Activated CD8-positive, alpha-beta memory T cell treated with anti-CD3 and anti-CD28 coated beads, Interleukin-2, amount 10 ng/mL, durations not matched to agents 7 days and 5 days (primary cell): ENCODE results near the gene PARP1. TPM values are rescaled to one million over a fixed set of nuclear protein-coding genes. Genes with fewer than 3 reads are reported as not detected.
"Not testable (repeated sequence)": the region's sequence is repeated elsewhere in the genome, so short reads cannot be mapped to it uniquely, and the experiment has no call there.

Source experiments
- ATAC-seq: fragments of 150-1000 bp; cut with Tn5 transposase; one replicate; pipeline ENCODE4 v1.10.0; 2021; ENCODE audit warnings: moderate library complexity
- CTCF ChIA-PET: fragments of 350-600 bp; sonication (Branson Sonifier 250); formaldehyde crosslinking; loops from one replicate; lab custom pipeline; 2021; ENCODE audit warnings: antibody characterized with exemption; lab: Charles Lee
- DNase-seq: peaks from one replicate; pipeline ENCODE4 v3.0.0-alpha.2; 2020
- H3K27ac Mint-ChIP-seq: one replicate; pipeline ENCODE4 v1.8.0; 2021; ENCODE audit warnings: mild to moderate bottlenecking, mixed read lengths
- H3K27me3 Mint-ChIP-seq: one replicate; pipeline ENCODE4 v1.8.0; 2021; ENCODE audit warnings: mixed read lengths
- H3K36me3 Mint-ChIP-seq: one replicate; pipeline ENCODE4 v1.8.0; 2021; ENCODE audit warnings: mild to moderate bottlenecking, mixed read lengths
- H3K4me1 Mint-ChIP-seq: one replicate; pipeline ENCODE4 v1.8.0; 2021; ENCODE audit warnings: mixed read lengths
- H3K4me3 Mint-ChIP-seq: one replicate; pipeline ENCODE4 v1.8.0; 2021; ENCODE audit warnings: mild to moderate bottlenecking, moderate library complexity, mixed read lengths
- H3K9me3 Mint-ChIP-seq: one replicate; pipeline ENCODE4 v1.8.0; 2022; ENCODE audit warnings: low read depth, mixed read lengths
- total RNA-seq, 2 experiments: library from RNA; stranded (reverse); gene quantifications; one replicate each; pipeline ENCODE4 v1.2.3, GENCODE V29; 2021

PARP1 gene
- total RNA-seq, 2 experiments from 2014 or later, result 185 to 207 TPM

DNA sequence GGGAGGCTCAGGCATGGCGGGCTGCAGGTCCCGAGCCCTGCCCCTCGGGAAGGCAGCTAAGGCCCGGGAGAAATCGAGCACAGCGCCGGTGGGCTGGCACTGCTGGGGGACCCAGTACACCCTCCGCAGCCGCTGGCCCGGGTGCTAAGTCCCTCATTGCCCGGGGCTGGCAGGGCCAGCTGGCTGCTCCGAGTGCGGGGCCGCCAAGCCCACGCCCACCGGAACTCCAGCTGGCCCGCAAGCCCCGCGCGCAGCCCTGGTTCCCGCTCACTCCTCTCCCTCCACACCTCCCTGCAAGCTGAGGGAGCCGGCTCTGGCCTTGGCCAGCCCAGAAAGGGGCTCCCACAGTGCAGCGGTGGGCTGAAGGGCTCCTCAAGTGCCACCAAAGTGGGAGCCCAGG is 18.5 kb upstream of the PARP1 start:
- ATAC-seq, H3K27ac Mint-ChIP-seq, H3K27me3 Mint-ChIP-seq, DNase-seq, H3K36me3 Mint-ChIP-seq, H3K4me1 Mint-ChIP-seq, H3K4me3 Mint-ChIP-seq, H3K9me3 Mint-ChIP-seq: not testable (repeated sequence)
- CTCF ChIA-PET, result interaction anchor here (2.7 to 8.0 kb wide), 4 partner anchors 18 to 123 kb away, joined by 11 to 76 read pairs (median 23); partner anchors contain the start of genes PARP1 and STUM

DNA sequence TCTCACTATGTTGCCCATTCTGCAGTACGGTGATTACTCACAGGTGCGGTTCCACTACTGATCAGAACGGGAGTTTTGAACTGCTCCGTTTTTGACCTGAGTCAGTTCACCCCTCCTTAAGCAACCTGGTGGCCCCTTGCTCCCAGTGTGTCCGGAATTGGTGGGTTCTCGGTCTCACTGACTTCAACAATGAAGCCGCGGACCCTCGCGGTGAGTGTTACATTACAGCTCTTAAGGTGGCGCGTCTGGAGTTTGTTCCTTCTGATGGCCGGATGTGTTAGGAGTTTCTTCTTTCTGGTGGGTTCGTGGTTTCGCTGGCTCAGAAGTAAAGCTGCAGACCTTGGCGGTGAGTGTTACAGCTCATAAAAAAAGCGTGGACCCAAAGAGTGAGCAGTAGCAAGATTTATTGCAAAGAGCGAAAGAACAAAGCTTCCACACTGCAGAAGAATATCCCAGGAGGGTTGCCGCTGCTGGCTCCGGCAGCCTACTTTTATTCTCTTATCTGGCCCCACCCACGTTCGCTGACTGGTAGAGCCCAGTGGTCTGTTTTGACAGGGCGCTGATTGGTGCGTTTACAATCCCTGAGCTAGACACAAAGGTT is 17.6 kb upstream of the PARP1 start:
- DNase-seq (peak; percentile 66), ATAC-seq (peak; percentile 64)
- Mint-ChIP-seq H3K36me3 (no peaks in the 10 kb centered on the region), H3K9me3 (no peaks in the 10 kb centered on the region), H3K4me3 (peak overlapping the region; percentile 67), H3K4me1 (peaks cover 8% of the 10 kb centered on the region), H3K27ac (peak overlapping the region; percentile 80), H3K27me3 (peaks cover 2% of the 10 kb centered on the region)
- CTCF ChIA-PET, result interaction anchor here (0.7 to 8.0 kb wide), 14 partner anchors 8 to 183 kb away, joined by 3 to 76 read pairs (median 4); partner anchors contain the start of genes PARP1 and STUM

DNA sequence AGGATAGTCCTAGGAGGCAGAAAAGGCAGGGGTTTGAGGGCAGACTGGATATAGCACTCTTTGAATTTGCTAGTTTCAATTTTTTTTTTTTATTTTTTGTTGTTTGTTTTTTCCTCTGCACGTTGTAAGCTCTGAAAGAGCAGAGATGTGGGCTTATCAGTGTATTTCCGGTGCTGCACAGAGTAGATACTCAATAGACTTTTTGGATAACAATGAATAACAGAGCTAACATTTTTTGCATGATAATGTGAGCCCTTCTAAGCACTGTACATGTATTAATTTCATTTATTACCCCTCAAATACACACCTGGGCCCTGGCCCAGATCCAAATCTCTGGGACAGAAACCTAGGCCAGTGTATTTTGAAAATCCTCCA is 17.1 kb upstream of the PARP1 start:
- Mint-ChIP-seq H3K9me3 (no peaks in the 10 kb centered on the region), H3K36me3 (no peaks in the 10 kb centered on the region), H3K27me3 (peaks cover 5% of the 10 kb centered on the region), H3K4me3 (no peak overlapping the region), H3K27ac (no peak overlapping the region), H3K4me1 (peaks cover 8% of the 10 kb centered on the region)
- ATAC-seq (peak; percentile 48), DNase-seq (no peak)
- CTCF ChIA-PET, result interaction anchor here (0.7 to 8.0 kb wide), 15 partner anchors 8 to 403 kb away, joined by 3 to 76 read pairs (median 4); partner anchors contain the start of genes PARP1 and STUM

DNA sequence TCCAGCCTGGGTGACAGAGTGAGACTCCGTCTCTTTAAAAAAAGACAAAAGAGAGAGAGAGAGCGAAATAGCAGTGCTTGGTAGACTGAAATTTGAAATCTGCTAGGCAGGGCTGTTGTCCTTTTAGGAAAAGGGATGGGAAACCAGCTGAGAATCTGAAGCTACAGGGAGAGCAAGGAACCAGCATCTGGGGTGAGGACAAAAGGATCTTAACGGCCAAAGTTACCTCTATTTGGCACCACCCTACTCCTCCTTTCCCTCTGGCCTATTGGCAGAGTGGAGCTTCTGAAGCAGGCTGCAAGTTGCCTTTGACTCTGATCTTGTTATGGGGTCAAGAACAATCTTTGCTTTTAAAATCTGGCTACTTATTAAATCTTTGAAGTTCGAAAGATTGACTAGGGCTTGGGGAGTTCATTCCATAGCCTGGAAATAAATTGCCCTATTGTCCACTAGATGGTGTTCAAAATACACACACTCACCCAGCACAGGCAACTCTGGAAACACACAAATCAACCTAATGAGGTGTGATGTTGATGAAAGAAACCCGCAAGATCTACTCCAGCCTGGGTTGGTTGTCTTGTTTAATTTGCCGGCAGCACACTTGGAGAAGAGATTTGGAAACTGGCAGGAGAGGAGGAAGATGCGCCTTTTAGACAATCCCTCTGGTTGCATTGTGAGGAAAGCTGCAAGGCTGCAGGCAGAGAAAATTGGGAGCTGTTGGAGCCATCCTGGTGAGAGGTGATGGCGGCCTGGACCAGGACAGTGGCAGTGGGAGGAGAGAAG is 16.5 kb upstream of the PARP1 start:
- Mint-ChIP-seq H3K27ac (no peak overlapping the region), H3K4me3 (no peak overlapping the region), H3K27me3 (peaks cover 8% of the 10 kb centered on the region), H3K4me1 (peaks cover 8% of the 10 kb centered on the region), H3K9me3 (no peaks in the 10 kb centered on the region), H3K36me3 (no peaks in the 10 kb centered on the region)
- ATAC-seq (peak; percentile 73), DNase-seq (no peak)
- CTCF ChIA-PET, result interaction anchor here (0.7 to 8.0 kb wide), 16 partner anchors 9 to 404 kb away, joined by 3 to 76 read pairs (median 3); partner anchors contain the start of genes PARP1 and STUM

DNA sequence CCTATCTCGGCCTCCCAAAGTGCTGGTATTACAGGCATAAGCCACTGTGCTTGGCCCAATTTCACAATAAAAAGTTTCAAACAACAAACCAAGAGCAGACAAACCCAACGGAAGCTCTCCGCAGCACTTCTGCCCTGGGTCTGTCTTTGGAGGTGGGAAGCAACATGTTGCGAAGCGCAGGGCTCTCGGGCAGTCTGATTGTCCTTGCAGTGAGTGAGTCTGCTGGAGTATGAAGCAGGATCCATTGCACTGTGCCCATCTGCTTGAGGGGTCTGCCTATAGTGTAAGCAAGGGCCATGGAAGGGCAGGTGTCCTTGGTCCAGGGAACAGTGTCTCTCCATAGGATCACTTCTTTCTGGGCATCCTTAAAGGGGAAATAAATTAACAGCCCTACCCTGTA is 14.6 kb upstream of the PARP1 start:
- H3K27ac Mint-ChIP-seq, result no peak overlapping the region
- CTCF ChIA-PET, result interaction anchor here (0.7 to 8.0 kb wide), 5 partner anchors 15 to 204 kb away, joined by 3 to 76 read pairs (median 4); partner anchors contain the start of gene PARP1
- no peaks in the 10 kb centered on the region for H3K9me3 Mint-ChIP-seq
- H3K36me3 Mint-ChIP-seq, result no peaks in the 10 kb centered on the region
- no peak for DNase-seq
- H3K4me1 Mint-ChIP-seq, result peaks cover 8% of the 10 kb centered on the region
- no peak for ATAC-seq
- H3K27me3 Mint-ChIP-seq, result peaks cover 13% of the 10 kb centered on the region
- no peak overlapping the region for H3K4me3 Mint-ChIP-seq

DNA sequence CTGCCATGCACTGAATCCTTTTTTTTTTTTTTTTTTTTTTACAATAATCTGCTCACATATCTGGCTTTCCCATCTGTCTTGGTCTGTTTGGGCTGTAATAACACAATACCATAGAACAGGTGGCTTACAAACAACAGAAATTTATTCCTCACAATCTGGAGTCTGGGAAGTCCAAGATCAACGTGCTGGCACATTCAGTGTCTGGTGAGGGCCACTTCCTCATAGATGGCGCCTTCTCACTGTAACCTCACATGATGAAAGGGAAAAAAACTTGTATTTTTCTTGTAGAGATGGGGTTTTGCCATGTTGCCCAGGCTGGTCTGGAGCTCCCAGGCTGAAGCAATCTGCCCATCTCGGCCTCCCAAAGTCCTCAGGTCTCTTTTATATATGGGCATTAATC is 13.0 kb upstream of the PARP1 start:
- no peak for ATAC-seq
- no peak for DNase-seq
- Mint-ChIP-seq H3K27ac (no peak overlapping the region), H3K4me3 (no peak overlapping the region), H3K36me3 (no peaks in the 10 kb centered on the region), H3K9me3 (no peaks in the 10 kb centered on the region), H3K27me3 (peaks cover 13% of the 10 kb centered on the region), H3K4me1 (peaks cover 6% of the 10 kb centered on the region)
- CTCF ChIA-PET, result interaction anchor here (8.0 kb wide), 1 partner anchor 13 kb away, joined by 76 read pairs; the partner anchor contains the start of gene PARP1

DNA sequence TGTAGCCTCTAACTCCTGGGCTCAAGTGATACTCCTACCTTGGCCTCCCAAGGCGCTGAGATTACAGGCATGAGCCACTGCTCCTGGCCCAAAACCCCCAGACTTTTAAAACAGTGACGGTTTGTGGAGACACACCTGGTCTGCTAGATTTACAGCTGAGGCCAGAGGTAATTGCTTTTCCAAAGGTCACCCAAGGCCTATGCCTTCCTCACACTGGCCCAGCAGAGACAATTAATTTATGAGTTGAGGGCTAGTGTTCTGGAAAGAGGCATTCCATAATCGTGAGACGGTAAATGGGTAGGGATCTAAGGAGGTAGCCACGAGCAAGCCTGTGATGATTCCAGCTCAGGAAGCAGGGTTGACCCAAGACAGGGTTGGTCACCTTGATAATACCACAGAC is 12.4 kb upstream of the PARP1 start:
- CTCF ChIA-PET, result interaction anchor here (8.0 kb wide), 1 partner anchor 13 kb away, joined by 76 read pairs; the partner anchor contains the start of gene PARP1
- Mint-ChIP-seq H3K36me3 (no peaks in the 10 kb centered on the region), H3K4me1 (peaks cover under 1% of the 10 kb centered on the region), H3K27ac (no peak overlapping the region), H3K27me3 (peaks cover 13% of the 10 kb centered on the region), H3K4me3 (no peak overlapping the region), H3K9me3 (no peaks in the 10 kb centered on the region)
- ATAC-seq, result no peak
- no peak for DNase-seq

DNA sequence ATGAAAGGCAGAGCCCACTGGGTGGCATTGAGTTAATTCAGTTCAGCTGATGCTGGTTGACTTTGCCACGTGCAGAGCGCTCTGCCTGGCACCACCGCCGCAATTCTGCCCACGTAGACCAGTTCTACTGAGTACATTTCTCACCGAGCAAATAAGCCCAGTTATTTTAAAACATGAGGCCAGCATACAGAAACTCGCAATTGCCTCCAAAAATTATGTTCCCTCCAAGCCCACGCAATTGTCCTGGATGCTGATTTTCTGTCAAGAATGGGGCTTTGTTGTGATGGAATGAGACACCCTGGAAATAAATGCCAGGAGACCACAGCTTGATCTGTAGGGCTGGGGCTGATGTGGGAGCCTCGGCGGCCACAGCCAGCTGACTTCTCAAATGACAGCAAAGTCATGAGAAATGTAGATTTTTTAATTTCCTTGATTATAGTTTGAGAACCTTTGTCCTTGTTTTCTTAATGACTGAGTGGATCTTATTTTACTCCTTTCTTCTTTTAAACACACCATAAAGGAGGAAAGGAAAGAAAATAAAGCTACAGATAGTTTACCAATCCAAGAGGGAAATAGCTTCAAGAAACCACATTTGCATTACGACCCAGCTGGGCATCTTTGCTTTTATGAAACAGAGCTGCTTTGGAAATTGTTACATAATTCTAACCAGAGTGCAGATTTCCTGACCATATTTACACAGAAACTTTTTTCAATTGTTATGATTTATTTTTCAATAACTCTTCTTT is 11.6 kb upstream of the PARP1 start:
- Mint-ChIP-seq H3K4me1 (no peaks in the 10 kb centered on the region), H3K27ac (no peak overlapping the region), H3K27me3 (peaks cover 13% of the 10 kb centered on the region), H3K36me3 (no peaks in the 10 kb centered on the region), H3K4me3 (no peak overlapping the region), H3K9me3 (no peaks in the 10 kb centered on the region)
- CTCF ChIA-PET, result interaction anchor here (8.0 kb wide), 1 partner anchor 12 kb away, joined by 76 read pairs; the partner anchor contains the start of gene PARP1
- DNase-seq (no peak), ATAC-seq (no peak)

DNA sequence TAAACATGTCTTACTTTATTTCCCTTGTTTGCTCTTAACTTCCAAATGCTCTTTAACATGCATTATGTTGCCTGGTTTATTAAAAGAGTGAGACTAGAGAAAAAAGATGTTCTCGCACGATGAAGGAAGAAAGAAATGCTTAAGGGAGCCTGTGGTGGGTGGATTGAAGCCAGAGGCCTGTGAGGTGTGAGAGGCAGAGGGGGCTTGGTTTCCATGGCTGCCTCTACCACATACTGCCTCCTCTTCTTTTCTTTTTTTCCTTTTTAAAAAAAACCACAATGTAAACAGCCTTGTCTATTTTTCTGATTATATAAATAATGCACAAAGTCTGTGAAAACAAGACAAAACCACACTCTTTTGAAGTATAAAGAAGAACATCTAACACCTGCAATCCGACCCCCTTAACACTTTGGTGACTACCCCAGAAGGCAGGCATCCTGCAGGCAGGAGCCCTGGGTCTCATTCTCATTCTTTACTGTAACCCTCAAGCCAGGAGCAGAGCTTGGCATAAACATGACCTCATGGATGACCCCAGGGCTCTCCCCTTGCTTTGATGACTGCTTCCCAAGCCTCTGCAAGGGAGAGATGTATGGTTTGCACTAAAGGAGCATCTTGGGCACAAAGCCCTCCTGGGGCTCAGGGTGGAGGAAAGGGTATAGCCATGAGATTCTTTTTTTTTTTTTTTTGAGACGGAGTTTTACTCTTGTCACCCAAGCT is 10.1 kb upstream of the PARP1 start:
- ATAC-seq, result no peak
- H3K27ac Mint-ChIP-seq, result no peak overlapping the region

DNA sequence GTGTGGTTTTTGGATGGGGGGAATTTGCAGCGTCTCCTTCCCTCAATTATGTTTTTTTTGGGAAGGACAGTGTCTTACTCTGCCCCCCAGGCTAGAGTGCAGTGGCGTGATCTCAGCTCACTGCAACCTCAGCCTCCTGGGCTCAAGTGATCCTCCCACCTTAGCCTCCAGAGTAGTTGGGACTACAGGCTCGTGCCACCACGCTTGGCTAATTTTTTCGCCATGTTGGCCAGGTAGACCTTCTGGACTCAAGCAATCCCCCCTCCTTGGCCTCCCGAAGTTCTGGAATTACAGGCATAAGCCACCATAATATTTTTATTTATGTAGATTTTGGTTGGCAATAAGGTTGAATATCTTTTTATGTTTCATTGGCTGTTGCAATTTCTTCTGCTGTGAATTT is 9.5 kb upstream of the PARP1 start:
- peak; percentile 19 for DNase-seq
- no peaks in the 10 kb centered on the region for H3K9me3 Mint-ChIP-seq
- CTCF ChIA-PET, result interaction anchor here (0.9 to 2.1 kb wide), 2 partner anchors 9 to 191 kb away, joined by 4 to 6 read pairs; partner anchors contain the start of gene PARP1
- no peaks in the 10 kb centered on the region for H3K36me3 Mint-ChIP-seq
- no peak overlapping the region for H3K27ac Mint-ChIP-seq
- H3K4me3 Mint-ChIP-seq, result no peak overlapping the region
- H3K27me3 Mint-ChIP-seq, result peaks cover 13% of the 10 kb centered on the region
- ATAC-seq, result no peak
- peaks cover 5% of the 10 kb centered on the region for H3K4me1 Mint-ChIP-seq

More for the DNA sequence above, 10.1 kb upstream of the PARP1 start:
- no peaks in the 10 kb centered on the region for H3K36me3 Mint-ChIP-seq
- H3K9me3 Mint-ChIP-seq, result no peaks in the 10 kb centered on the region
- CTCF ChIA-PET, result interaction anchor here (0.6 to 2.1 kb wide), 2 partner anchors 10 to 220 kb away, joined by 3 to 6 read pairs; partner anchors contain the start of gene PARP1
- H3K4me3 Mint-ChIP-seq, result no peak overlapping the region
- peaks cover 5% of the 10 kb centered on the region for H3K4me1 Mint-ChIP-seq
- DNase-seq, result peak; percentile 3
- H3K27me3 Mint-ChIP-seq, result peaks cover 12% of the 10 kb centered on the region

DNA sequence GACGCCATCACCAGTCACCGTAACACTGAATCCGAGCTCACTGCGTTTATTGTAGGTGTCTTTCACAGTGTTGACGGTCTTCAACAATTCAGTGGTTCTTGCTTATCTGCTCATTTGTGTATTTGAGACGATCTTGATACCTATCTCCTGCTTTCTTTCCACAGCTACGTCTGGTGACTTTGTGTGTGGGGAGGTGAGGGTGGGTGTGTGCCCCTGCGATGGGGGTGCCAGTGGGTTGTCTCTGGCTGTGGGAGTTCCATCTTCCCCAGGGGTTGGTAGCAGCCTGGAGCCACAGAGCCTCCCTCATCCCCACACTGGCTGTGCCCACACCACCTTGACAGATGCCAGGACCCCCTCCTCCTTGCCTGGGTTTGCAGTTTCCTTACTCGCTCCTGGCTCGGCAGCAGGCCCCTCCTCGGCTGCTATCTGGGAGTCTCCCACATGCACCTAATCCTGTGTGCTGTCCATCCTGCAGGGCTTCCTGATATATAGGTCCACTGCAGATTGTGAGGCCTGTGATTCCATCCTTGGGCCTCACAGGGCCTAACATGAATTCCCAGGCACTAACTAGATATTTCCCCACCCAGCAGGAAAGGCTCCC is 6.3 kb upstream of the PARP1 start:
- Mint-ChIP-seq H3K36me3 (no peaks in the 10 kb centered on the region), H3K4me3 (no peak overlapping the region), H3K27me3 (peaks cover 9% of the 10 kb centered on the region), H3K4me1 (peaks cover 5% of the 10 kb centered on the region), H3K9me3 (no peaks in the 10 kb centered on the region), H3K27ac (no peak overlapping the region)
- no peak for DNase-seq
- ATAC-seq, result no peak
- CTCF ChIA-PET, result interaction anchor here (1.5 to 2.9 kb wide), 2 partner anchors 10 to 31 kb away, joined by 3 to 7 read pairs; no protein-coding TSS in a partner anchor

DNA sequence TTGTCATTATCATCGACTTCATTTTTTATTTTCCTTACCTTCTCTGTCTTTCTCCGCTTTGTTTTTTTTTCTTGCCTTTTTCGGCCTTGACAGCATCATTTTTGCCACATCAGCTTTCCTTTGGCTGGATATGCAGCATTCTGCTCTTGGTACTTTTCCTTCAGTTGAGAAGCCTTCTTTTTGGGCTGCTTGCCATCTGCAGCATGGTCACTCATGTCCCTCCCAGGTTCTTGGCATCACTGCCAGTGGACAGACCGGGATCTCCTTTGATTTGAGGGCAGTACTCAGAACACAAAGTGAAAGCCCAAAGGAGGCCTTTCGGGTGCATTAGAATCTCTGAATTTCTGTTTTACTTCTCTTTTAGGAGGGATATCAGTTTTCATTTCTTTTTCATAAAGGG is 3.7 kb upstream of the PARP1 start:
- H3K4me3 Mint-ChIP-seq, result no peak overlapping the region
- CTCF ChIA-PET, result no interaction called here
- no peak overlapping the region for H3K27ac Mint-ChIP-seq
- ATAC-seq (no peak), DNase-seq (no peak)
- peaks cover 5% of the 10 kb centered on the region for H3K4me1 Mint-ChIP-seq
- H3K27me3 Mint-ChIP-seq, result peaks cover 7% of the 10 kb centered on the region
- peaks cover 4% of the 10 kb centered on the region for H3K36me3 Mint-ChIP-seq
- no peaks in the 10 kb centered on the region for H3K9me3 Mint-ChIP-seq
